PC-9 (cell line): ENCODE results near the gene ART1.

Experiments used
- CTCF ChIP-seq: fragments of 200-600 bp; sonication (generic); conservative IDR thresholded peaks from 2 replicates; pipeline ENCODE4 v1.6.1; 2017; ENCODE audit warnings: mixed run types, antibody characterized with exemption, mild to moderate bottlenecking, moderate library complexity
- EZH2 ChIP-seq: fragments of 200-600 bp; sonication (generic); IDR thresholded peaks from 2 replicates; pipeline ENCODE4 v1.8.0; 2017; ENCODE audit warnings: antibody characterized with exemption, low read depth

GRCh38 chr11:3675971-3676370 lies 31.0 kb downstream of the ART1 start:
- TF ChIP-seq CTCF (no peak), EZH2 (no peak)
